RWPE1 (cell line): ENCODE results near the gene NEO1.

Experiments used
- CTCF ChIA-PET: fragments of 350-600 bp; sonication (Branson Sonifier 250); formaldehyde crosslinking; extraction: SDS; loops from one replicate; lab custom pipeline; 2021; lab: Yijun Ruan, JAX
- POLR2A ChIA-PET: fragments of 400-600 bp; formaldehyde crosslinking; extraction: SDS; loops from one replicate; lab custom pipeline; 2020; ENCODE audit warnings: antibody characterized with exemption; ENCODE audit not compliant: low non-redundant PET; lab: Yijun Ruan, JAX
- DNase-seq: peaks from one replicate; pipeline ENCODE4 v3.0.0; 2012; ENCODE audit warnings: low spot score
- H3K27ac ChIP-seq: fragments of 450-650 bp; 2 replicates; pipeline ENCODE4 v1.5.1; 2017
- CTCF ChIP-seq: fragments of 450-650 bp; conservative IDR thresholded peaks from 2 replicates; pipeline ENCODE4 v1.5.1; 2017; ENCODE audit warnings: low read depth, mild to moderate bottlenecking

Gene NEO1

GRCh38 chr15:73330206-73331051, 278.2 kb downstream of the NEO1 start:
- DNase-seq, result no peak
- TF ChIP-seq CTCF, result no peak
- ChIA-PET POLR2A (no interaction called here), CTCF (interaction anchor here (0.6 to 0.7 kb wide), 2 partner anchors 11 to 37 kb away, joined by 3 read pairs; no protein-coding TSS in a partner anchor)
- H3K27ac ChIP-seq, result no peak overlapping the region

- CTCF ChIA-PET, result interaction anchor here (0.6 kb wide), 1 partner anchor 40 kb away, joined by 5 read pairs; no protein-coding TSS in a partner anchor
Observed at GRCh38 chr15:73331501-73331900, 279.2 kb downstream of the NEO1 start.

GRCh38 chr15:73331991-73332925, 280.0 kb downstream of the NEO1 start:
- no peak for TF ChIP-seq CTCF
- no peak for DNase-seq
- ChIA-PET CTCF (interaction anchor here (0.6 kb wide), 1 partner anchor 40 kb away, joined by 5 read pairs; no protein-coding TSS in a partner anchor), POLR2A (no interaction called here)
- no peak overlapping the region for H3K27ac ChIP-seq

More at GRCh38 chr15:73331501-73331900, 279.2 kb downstream of the NEO1 start:
- no peak for DNase-seq
- POLR2A ChIA-PET, result no interaction called here
- TF ChIP-seq CTCF, result no peak
- no peak overlapping the region for H3K27ac ChIP-seq

- no peak overlapping the region for H3K27ac ChIP-seq
- CTCF ChIA-PET, result no interaction called here
- TF ChIP-seq CTCF, result no peak
- POLR2A ChIA-PET, result no interaction called here
- no peak for DNase-seq
Observed at GRCh38 chr15:73333001-73333400, 280.7 kb downstream of the NEO1 start.

- POLR2A ChIA-PET, result no interaction called here
- no peak overlapping the region for H3K27ac ChIP-seq
- no peak for DNase-seq
- CTCF ChIA-PET, result interaction anchor here (0.7 kb wide), 1 partner anchor 245 kb away, joined by 3 read pairs; no protein-coding TSS in a partner anchor
- TF ChIP-seq CTCF, result no peak
Observed at GRCh38 chr15:73334086-73334485, 281.8 kb downstream of the NEO1 start.

- CTCF ChIA-PET, result no interaction called here
- no peak for TF ChIP-seq CTCF
- no peak for DNase-seq
- H3K27ac ChIP-seq, result no peak overlapping the region
- POLR2A ChIA-PET, result no interaction called here
Observed at GRCh38 chr15:73335026-73335425, 282.8 kb downstream of the NEO1 start.
